Renal cortical epithelial cell (primary cell): ENCODE measurements around the gene INTS11. TPM values are rescaled to one million over a fixed set of nuclear protein-coding genes. Genes with fewer than 3 reads are reported as not detected.

Source experiments
- DNase-seq: peaks from one replicate; pipeline ENCODE4 v3.0.0-alpha.2; 2011; ENCODE audit warnings: low read depth
- total RNA-seq: library from RNA; depleted of rRNA; stranded (reverse); fragments of >200 nt; gene quantifications from 2 replicates; pipeline ENCODE4 v1.2.3, GENCODE V29; 2014

The INTS11 gene
- total RNA-seq, 1 donor from 2014 or later = 57.5 TPM

GRCh38 chr1:1312450-1313314, 11.8 kb downstream of the INTS11 start:
- DNase-seq = no peak

DNA sequence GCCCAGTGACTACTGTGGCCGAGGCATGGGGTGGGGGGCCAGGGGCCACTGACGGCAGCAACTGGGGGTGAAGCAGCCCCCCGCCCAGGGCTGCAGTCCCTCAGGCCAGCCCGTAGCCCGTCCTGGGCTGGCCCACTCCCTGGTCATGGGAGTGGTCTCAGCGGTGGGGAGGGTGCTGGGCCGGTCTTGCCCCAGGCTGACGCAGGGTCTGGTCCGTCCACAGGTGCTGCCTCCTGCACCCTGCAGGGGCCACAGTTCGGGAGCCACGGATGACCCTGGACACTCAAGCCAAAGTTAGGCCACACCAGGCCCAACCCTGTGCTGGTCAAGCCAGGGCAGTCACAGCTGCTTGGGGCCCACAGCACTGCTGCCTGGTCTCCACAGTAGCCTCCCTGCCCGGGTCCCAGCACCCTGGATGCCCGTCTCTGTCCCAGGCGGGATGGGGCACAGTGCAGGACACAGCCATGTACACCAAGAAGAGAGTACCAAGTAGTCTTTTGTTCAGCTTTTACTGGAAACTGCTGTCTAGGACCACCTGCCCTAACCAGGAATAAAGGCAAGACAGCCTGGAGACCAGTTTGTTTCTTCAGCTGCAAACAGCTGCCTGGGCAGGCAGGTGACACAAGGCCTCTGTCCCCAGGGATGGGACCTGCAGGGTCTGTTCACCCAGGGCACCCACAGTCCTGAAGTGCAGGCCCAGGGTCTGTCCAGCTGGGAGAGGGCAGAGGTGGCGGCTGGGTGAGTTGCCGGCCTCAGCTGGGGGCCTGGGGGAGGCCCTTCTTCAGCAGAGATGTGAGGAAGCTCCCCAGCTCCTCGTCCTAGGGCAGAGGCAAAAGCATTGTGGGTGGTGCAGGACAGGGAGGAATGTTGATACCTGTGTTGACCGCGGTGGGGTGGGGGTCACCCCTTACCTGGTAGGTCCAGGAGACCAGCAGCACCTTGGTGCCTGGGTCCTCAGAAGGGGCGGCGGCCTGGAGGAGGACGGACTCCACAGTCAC, 13.1 kb downstream of the INTS11 start:
- no peak for DNase-seq

DNA sequence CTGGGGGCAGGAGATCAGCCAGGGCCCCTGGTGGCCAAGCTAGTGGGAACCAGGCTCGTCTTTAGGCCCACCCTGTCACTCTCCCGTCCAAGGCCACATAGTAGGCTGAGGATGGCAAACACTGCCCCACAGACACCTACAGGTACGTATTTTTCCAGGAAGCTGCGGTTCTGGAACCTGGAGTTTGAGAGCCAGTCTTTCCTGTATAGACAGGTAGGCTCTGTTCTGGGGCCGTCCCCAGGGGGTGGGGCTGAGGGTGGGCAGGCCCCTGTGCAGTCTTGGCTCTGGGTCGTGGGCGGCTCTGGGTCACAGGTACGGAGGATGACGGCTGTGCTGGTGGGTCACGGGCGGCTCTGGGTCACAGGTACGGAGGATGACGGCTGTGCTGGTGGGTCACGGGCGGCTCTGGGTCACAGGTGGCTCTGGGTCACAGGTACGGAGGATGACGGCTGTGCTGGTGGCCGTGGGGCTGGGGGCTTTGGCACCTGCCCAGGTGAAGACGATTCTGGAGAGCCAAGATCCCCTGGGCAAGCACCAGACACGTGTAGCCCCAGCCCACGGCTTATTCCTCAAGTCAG, 13.9 kb downstream of the INTS11 start:
- DNase-seq = no peak

DNA sequence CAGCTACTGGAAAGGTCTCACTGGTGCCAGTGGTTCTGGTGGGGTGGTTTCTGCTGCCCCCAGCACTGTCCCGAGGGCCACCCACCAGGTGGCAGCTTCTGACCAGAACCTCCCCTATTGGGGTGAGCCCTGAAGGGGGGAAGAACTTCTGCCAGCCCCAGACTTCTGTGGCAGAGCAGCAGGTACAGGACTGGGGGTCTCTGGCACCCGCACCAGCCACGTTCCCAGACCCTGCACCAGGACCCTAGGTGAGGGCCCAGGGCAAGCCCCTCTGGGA, 14.4 kb downstream of the INTS11 start:
- DNase-seq = no peak

DNA sequence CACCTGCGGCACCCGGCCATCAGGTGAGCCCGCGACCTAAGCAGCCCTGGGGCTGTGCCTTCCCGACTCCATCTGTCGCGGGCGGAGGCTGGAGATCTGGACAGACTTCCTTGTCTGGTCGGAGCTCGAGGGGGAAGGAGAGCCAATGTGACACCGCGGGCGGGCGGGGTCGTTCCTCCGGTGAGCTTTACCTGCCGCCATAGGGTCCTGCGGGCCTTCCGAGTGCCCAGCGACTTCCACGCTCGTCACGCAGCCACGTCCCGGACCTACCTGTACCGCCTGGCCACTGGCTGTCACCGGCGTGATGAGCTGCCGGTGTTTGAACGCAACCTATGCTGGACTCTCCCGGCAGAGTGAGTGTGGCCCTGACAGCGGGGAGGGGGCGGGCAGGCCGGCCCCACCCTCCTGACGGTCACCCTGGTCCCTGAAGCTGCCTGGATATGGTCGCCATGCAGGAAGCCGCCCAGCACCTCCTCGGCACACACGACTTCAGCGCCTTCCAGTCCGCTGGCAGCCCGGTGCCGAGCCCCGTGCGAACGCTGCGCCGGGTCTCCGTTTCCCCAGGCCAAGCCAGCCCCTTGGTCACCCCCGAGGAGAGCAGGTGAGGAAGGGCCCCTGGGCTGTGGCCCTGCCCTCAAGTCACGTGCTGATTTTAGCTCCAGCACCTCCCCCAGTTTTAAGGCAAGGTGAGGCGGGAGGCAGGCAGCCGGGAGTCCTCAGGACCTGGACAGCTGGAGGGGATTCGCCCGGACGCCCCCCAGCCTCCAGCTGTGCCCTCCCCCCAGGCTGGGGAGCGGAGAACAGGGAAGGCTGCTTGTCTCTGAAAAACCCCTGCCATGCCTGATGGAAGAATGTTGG, 15.0 kb downstream of the INTS11 start:
- no peak for DNase-seq

DNA sequence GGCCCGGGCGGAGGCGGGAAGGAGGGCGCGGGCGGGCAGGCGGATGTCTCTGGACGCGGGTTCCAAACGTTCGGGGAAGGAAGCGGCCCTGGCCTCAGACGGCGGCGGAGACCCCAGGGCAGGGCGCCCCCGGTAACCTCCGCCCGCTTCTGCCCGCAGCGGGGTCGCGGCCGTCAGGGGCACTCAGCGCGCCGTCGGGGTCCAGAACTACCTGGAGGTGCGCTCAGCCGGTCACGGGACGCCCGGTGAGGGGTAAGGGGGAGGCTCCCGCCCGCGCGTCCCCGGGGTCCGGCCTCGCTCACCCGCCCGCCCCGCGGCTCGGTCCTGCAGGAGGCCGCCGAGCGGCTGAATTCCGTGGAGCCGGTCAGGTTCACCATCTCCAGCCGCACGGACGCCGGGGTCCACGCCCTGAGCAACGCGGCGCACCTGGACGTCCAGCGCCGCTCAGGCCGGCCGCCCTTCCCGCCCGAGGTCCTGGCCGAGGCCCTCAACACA, 15.7 kb downstream of the INTS11 start:
- no peak for DNase-seq

GRCh38 chr1:1307923-1308755, 16.3 kb downstream of the INTS11 start, which contains the start of the genes ACAP3 and PUSL1:
ACAP3 (minus strand) TSS chr1:1307930; CDS start chr1:1307815, 115 bp downstream.
PUSL1 (plus strand) TSS chr1:1308597; CDS start chr1:1308644, 47 bp downstream.
- peak; percentile 59 for DNase-seq

DNA sequence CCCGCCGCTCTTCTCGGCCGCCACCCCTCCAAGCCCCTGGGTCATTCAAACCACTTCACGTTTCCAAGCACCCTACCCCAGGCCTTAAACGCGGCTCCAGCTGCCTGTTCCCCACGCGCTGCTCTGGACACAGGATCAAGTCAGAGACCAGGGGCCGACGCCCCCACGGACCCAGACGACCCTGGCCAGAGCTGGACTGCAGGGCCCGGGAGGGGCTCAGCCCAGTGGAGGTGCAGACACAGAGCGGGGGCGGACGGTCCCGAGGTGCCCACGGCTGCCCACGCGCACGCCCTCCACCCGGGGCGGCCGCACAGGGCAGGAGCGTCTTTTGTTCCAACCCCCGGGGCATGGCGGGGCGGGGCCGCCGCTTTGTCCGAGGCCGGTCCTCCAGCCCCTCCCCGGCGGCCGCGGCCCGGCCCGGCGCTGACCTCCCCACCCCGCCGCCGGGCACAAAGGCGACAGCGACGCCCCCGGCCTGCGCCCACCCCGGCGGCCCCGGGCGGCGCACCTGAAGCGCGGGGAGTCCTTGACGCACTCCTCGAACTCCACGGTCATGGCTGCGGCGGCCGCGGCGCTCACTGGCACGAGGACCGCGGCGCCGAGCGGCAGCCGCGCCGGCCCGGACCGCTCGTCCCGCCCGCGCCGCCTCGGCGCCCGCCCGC, 17.1 kb downstream of the INTS11 start:
- DNase-seq = no peak

DNA sequence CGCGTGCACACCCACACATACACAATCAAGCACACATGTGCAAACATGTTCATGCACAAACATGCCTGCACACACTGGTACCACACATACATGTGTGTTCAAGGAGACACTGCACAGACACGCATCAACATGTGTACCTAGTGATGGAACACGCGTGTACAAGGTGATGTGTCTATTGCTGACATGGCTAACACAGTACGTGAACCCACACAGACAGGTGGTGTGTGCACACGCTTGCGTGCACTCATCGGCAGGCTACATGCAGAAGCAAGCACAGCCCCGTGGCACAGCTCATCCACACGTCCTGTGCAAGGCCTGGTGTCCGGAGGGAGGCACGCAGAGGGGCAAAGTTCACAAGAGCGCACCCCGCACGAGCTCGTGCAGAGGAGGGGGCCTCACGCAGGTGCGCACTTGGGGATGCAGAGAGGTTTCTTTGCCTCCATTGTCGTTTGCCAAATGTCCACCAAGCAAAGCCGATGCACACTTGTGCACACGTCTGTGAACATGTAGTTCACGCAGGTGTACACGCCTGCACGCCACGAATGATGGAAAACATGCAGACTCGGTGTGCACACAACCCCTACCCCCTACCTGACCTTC, 17.7 kb downstream of the INTS11 start:
- no peak for DNase-seq

- DNase-seq = no peak
Observed at GRCh38 chr1:1306070-1306660, 18.3 kb downstream of the INTS11 start.

GRCh38 chr1:1305300-1306069, 19.0 kb downstream of the INTS11 start:
- DNase-seq = peak; percentile 33

GRCh38 chr1:1304331-1305299, 19.8 kb downstream of the INTS11 start:
- DNase-seq = peak; percentile 38

DNA sequence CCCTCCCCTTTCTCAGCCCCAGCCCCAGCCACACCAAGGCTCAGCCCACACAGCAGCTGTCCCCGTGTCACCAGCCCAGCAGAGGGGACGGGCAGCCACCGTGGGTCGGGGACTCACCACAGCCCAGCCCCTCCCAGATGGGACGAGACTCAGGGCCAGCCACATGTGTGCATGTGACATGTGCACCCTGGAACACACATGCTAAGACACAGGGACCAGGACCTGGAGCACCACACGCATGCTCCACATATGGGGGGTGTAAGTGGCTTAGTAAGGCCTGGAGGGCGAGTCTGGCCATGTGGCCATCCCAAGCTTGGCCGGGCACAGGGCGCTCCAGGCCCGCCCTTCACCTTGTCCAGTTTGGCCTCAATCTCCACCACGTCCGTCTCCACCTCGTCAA, 20.7 kb downstream of the INTS11 start:
- DNase-seq = no peak

- DNase-seq = no peak
Observed at GRCh38 chr1:1302951-1303509, 21.4 kb downstream of the INTS11 start.

- no peak for DNase-seq
Observed at GRCh38 chr1:1302006-1302430, 22.4 kb downstream of the INTS11 start.

DNA sequence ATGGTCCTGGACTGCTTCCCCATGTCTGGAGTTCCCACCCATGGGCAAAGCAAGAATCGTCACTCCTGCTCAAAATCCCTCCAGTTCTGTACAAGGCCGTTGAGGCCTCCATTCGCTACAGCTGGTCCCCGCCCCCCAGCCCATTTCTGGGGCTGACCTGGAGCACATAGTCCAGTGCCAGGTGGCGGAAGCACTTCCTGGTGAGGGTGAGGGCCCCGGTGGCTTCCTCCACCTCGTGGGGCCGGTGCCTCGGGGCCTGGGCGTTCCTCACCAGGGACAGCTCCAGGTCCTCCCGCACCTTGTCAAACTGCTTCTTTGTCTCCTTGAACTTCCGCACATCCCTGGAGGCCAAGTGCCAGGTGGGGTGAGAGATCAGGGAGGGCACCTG, 24.1 kb downstream of the INTS11 start:
- no peak for DNase-seq
